GM18907 (cell line): ENCODE results near the gene FOXN1.

Experiments used
- ATAC-seq: cut with Tn5 transposase; IDR thresholded peaks from one replicate; pipeline ENCODE4 v1.9.1; 2021; ENCODE audit warnings: mild to moderate bottlenecking, moderate library complexity; ENCODE audit not compliant: unreplicated experiment

Gene FOXN1

GRCh38 chr17:28523876-28524275 is 17.7 kb downstream of the FOXN1 start:
- ATAC-seq = no peak

- no peak for ATAC-seq
These were observed 18.6 kb downstream of the FOXN1 start for GRCh38 chr17:28524476-28525424.

DNA sequence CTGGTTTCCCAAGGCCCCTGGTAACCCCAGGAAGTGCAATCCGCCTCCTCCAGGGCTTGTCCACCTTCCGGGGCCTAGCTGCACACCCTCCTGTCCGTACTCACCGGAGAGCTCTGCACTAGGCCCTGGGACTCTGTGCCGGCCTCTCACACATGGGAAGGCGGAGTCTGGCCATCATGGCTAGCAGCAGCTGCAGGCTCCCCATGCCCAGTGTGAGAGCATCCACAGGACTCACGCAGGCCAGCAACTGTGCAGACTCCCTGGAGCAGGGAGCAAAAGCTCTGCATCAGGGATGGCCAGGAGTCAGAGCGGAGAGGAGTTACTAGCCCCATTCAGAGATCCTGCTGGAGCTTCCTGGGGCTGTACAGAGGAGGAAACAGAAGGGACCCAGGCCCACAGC is 20.2 kb downstream of the FOXN1 start:
- no peak for ATAC-seq

DNA sequence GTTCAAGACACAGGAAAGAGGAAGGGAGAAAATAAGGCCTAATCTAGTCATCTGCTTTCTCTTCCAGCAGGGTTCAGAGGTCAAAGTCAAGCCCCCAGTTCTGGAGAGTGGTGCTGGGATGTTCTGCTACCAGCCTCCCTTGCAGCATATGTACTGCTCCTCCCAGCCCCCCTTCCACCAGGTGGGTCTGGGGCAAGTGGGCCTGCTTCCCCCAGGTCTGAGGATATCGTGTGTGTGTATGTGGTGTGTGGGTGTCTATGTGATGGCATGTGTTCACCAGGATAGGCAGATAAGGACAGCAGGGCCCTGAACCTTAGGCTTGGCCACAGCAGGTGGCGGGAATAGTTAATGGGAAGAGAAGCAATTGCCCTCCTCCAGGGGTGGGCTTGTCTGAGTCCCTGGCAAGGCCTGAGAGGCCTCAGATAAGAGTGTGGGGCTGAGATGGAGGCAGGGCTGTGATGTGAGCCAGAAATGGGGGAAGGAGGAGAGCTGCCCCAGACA is 21.1 kb downstream of the FOXN1 start:
- no peak for ATAC-seq

- ATAC-seq = no peak
These were observed 21.7 kb downstream of the FOXN1 start for GRCh38 chr17:28527859-28528258.

DNA sequence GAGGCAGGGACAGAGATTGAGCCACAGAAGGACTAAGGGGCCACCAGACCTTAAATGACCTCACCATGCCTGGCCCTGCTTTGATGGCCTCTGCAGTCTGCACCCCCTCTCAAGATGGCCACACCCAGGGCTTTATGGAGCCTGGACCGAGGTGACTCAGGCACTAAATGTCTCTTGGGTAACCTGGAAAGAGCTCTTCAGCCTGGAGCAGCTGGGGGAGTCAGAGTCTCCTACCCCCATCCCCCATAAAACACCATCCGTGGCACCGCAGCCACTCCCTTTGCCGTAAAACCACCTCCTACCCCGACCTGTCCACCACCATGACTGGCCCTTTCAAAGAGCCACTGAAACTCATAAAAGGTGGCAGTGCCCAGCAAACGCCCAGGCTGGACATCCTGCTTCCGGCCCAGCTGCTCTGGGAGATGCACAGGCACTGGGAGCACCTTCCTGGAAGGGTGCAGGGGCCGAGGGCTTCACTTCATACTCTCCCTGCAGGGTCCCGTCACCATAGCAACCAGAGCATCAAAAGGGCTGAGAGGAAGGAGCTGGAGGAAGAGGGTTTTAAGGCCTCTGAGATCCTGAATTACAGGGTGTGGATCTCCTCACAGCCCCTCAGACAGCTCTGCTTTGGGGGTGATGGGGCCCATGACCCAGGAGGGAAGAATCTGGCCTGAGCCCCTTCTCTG is 22.3 kb downstream of the FOXN1 start:
- ATAC-seq = no peak

- ATAC-seq = no peak
These were observed 22.9 kb downstream of the FOXN1 start for GRCh38 chr17:28529013-28529400.

- ATAC-seq = no peak
These were observed 24.1 kb downstream of the FOXN1 start for GRCh38 chr17:28530250-28530649.

- ATAC-seq = no peak
These were observed 24.8 kb downstream of the FOXN1 start for GRCh38 chr17:28530926-28531325.

DNA sequence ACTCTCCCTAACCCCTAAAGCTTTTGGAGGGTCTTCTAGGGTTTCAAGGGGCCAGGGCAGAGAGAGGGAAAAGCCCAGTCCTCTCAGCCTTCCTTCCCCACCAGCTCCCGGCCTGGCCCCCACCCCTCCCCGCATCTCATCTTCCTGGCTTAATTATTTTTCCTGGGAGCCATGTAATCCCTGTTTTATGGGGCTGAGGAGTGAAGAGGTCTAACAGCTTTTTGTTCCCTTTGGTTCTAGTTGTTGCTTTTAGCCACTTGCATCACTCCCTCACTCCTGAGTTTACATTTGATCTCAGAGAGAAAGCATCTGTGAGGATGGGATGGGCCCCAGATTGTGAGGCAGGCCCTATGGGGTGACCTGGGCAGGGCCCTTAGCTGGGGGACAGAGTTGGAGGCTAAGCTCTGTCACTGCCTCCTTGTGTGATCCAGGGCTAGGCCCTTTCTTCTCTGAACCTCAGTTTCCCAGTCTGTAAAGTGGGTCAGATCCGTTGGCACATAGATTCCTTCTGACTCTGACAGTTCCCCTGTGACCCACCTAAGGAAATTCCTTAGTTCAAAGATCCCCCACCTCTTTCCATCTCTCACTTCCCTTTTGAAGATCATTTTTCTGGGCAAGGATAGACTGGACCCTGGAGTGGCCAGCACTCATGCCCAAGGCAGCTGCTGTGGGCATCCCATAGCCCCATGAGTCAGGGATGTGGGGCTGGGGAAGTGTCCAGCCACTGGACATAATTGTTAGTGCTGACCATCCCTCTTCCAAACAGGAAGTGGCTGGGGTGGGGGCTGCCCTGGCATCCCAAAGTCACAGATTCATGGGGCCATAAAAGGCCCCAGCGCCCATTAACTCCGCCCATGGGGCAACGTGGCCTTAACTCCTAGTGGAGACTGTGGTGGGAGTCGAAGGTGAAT is 26.2 kb downstream of the FOXN1 start:
- ATAC-seq = no peak

- no peak for ATAC-seq
These were observed 27.1 kb downstream of the FOXN1 start for GRCh38 chr17:28533091-28533807.

DNA sequence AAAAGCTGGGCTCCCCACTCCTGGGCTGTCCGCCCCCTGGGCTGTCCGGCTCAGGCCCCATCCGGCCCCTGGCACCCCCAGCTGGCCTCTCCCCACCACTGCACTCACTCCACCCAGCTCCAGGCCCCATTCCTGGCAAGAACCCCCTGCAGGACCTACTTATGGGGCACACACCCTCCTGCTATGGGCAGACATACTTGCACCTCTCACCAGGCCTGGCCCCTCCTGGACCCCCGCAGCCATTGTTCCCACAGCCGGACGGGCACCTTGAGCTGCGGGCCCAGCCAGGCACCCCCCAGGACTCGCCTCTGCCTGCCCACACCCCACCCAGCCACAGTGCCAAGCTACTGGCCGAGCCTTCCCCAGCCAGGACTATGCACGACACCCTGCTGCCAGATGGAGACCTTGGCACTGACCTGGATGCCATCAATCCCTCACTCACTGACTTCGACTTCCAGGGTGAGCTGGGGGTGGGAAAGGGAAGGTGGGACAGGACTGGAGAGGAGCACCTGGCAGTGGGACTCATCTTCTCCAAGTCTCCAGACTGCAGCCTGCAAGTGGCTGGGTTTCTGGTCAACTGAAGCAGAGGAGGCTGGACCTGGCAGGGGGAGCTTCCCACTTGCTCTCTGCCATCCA is 28.7 kb downstream of the FOXN1 start:
- no peak for ATAC-seq

DNA sequence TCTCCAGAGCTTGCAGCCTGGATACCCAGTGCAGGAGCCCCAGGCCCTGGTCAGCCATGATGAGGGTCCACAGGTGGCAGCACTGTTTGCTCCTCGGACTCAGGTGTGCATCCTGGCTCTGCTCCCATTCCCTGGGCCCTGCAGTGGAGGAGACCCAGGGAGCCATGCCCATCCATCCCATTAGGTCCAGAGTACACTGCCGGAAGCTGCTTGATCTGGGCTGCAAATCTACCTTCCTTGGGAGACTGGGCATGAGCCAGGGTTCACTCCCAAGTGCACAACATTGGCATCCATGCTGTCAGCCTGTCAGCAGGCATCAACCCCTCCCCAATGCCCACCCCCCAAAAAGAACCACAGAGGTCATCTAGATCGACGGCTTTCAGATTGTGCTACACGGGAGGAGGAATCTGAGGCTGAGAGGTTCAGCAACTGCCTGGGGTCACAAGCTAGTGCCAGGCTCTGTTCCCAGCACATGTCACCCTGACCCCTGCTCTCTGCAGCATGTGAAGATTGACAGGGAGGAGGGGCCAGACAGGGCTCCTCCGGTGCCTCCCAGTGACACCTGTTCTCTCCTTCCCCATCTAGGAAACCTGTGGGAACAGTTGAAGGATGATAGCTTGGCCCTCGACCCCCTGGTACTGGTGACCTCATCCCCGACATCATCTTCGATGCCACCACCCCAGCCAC is 30.5 kb downstream of the FOXN1 start:
- ATAC-seq = no peak

GRCh38 chr17:28537219-28537610 is 31.1 kb downstream of the FOXN1 start:
- ATAC-seq = no peak

- ATAC-seq = no peak
These were observed 32.2 kb downstream of the FOXN1 start for GRCh38 chr17:28538296-28538895.

DNA sequence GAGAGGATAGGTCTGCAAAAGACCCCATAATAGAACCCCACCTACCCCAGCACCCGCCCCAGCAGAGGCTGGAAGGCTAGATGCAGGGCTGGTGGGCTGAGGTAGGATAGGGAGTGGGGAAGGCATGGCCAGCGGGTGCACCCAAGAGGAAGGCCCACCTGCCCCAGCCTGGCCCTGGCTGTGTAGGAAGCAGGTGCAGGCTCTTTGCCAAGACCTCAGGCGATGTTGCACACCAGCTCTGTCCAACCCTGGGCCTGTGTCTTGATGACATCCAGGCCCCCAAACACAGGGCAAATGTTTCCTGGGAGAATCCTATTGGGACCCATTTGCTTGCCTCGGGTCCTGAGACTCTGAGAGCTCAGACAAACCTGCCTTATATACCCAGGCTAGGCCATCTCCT is 34.1 kb downstream of the FOXN1 start:
- ATAC-seq = no peak

GRCh38 chr17:28541439-28541838 is 35.3 kb downstream of the FOXN1 start:
- ATAC-seq = no peak

DNA sequence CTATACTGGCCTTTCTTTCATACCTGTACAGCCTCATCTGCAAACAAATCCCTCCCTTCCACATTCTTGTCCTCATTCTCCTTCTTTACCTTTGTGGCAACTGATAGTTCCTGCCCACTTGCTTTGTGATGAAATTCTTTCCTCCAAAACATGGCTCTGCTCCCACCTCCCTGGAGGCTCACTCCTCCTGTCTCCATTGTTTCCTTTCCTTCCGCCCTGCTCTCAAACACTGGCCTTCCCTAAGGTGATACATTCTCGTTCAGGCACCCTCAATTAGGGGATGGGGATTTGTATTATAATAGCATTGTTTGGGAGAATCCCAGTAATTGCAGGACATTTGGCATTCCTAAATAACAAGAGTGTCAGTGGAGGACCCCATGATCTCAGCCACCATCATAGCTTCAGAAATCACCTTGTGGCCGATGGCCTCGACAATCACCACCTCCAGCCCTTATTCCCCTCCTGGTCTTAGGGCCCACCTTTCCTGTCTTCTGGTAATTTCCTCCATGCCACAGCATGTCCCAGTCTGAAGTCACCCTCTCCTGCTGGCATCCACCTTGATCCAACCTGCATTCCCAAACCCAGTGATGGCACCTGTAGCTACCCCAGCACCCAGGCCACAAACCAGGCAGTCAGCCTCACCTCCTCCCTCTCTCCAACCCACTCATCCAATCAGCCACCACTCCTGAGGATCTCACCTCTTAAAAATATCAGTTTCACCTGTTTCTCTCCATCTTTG is 38.4 kb downstream of the FOXN1 start:
- ATAC-seq = no peak
